MM.1S (cell line): ENCODE results near the gene STRN3.

Experiments used
- DNase-seq: peaks from one replicate; pipeline ENCODE4 v3.0.0-alpha.2; 2015
- H2AFZ ChIP-seq: fragments of 300-600 bp; sonication (generic); 2 replicates; pipeline ENCODE4 v1.6.0; 2016; ENCODE audit warnings: antibody characterized with exemption, low read length
- H3F3A ChIP-seq: fragments of 300-600 bp; sonication (generic); 2 replicates; pipeline ENCODE4 v1.6.1; 2016; ENCODE audit warnings: mild to moderate bottlenecking, antibody characterized with exemption, low read length, moderate library complexity, mixed read lengths; ENCODE audit not compliant: insufficient read depth
- H3K27ac ChIP-seq: fragments of 300-600 bp; sonication (generic); 2 replicates; pipeline ENCODE4 v1.5.1; 2016; ENCODE audit warnings: mild to moderate bottlenecking, low read length
- H3K27me3 ChIP-seq: fragments of 300-600 bp; sonication (generic); replicated peaks from 2 replicates; pipeline ENCODE4 v1.6.0; 2016; ENCODE audit warnings: low read length; ENCODE audit not compliant: insufficient read depth
- H3K36me3 ChIP-seq: fragments of 300-600 bp; sonication (generic); replicated peaks from 2 replicates; pipeline ENCODE4 v1.6.1; 2016; ENCODE audit warnings: mild to moderate bottlenecking, low read length, mixed read lengths; ENCODE audit not compliant: insufficient read depth
- H3K4me1 ChIP-seq: fragments of 300-600 bp; sonication (generic); 2 replicates; pipeline ENCODE4 v1.6.1; 2016; ENCODE audit warnings: low read length, mixed read lengths
- H3K4me2 ChIP-seq: fragments of 300-600 bp; sonication (generic); 2 replicates; pipeline ENCODE4 v1.6.0; 2016; ENCODE audit warnings: low read depth, low read length
- H3K4me3 ChIP-seq: fragments of 300-600 bp; sonication (generic); 2 replicates; pipeline ENCODE4 v1.5.1; 2016; ENCODE audit warnings: low read length, mixed read lengths
- H3K79me2 ChIP-seq: fragments of 300-600 bp; sonication (generic); 2 replicates; pipeline ENCODE4 v1.6.1; 2016; ENCODE audit warnings: mixed run types, low read length, mixed read lengths
- H3K9ac ChIP-seq: fragments of 300-600 bp; sonication (generic); 2 replicates; pipeline ENCODE4 v1.6.1; 2016; ENCODE audit warnings: low read length, mixed read lengths
- H3K9me2 ChIP-seq: fragments of 300-600 bp; sonication (generic); replicated peaks from 2 replicates; pipeline ENCODE4 v1.6.1; 2016; ENCODE audit warnings: mild to moderate bottlenecking, low read length, mixed read lengths; ENCODE audit not compliant: insufficient read depth
- H3K9me3 ChIP-seq: fragments of 300-600 bp; sonication (generic); replicated peaks from 2 replicates; pipeline ENCODE4 v1.6.1; 2016; ENCODE audit warnings: mild to moderate bottlenecking, low read length, mixed read lengths; ENCODE audit not compliant: insufficient read depth
- H4K20me1 ChIP-seq: fragments of 300-600 bp; sonication (generic); 2 replicates; pipeline ENCODE4 v1.6.1; 2016; ENCODE audit warnings: mild to moderate bottlenecking, low read length, moderate library complexity, mixed read lengths; ENCODE audit not compliant: insufficient read depth
- CTCF ChIP-seq: fragments of 300-600 bp; sonication (generic); IDR thresholded peaks from 2 replicates; pipeline ENCODE4 v1.5.1; 2016; ENCODE audit warnings: antibody characterized with exemption, low read length, mixed read lengths
- EZH2 ChIP-seq: fragments of 300-600 bp; sonication (generic); optimal IDR thresholded peaks from 2 replicates; pipeline ENCODE3; 2017; ENCODE audit warnings: low read depth, mild to moderate bottlenecking, antibody characterized with exemption, low read length, mixed read lengths
- EZH2phosphoT487 ChIP-seq: fragments of 300-600 bp; sonication (generic); IDR thresholded peaks from 2 replicates; pipeline ENCODE4 v1.6.1; 2018; ENCODE audit warnings: antibody characterized with exemption, low read length

The STRN3 gene

GRCh38 chr14:31042300-31042699, 16.1 kb upstream of the STRN3 start:
- no peaks in the 10 kb centered on the region for H3K9me3 ChIP-seq
- no peak overlapping the region for H3K27ac ChIP-seq

DNA sequence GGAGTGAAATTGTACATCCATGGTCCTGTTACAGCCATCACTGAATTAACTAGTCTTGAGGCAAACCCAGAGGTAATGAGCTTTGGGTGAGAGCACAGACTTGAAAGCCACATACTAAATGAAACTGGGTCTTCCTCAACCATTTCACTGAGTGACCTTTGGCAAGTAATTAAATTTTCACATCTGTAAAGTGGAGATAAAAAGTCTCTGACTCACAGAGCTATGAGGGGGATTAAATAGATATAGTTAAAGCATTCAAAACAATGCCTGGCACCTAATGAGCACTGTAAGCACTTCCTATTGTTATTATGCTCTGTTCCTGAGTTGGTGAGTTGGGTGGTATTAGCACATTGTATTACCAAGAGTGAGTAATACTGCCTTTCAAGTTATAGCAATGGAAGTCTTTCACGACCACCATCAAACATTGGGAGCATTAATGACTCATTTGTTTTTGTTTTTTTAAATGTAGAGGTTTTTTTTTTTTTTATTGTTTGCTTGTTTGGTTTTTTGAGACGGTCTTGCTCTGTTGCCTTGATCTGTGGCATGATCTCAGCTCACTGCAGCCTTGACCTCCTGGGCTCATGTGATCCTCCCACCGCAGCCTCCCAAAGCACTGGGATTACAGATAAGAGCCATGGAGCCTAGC, 12.5 kb upstream of the STRN3 start:
- Histone ChIP-seq H3K9ac (no peak overlapping the region), H3K27ac (no peak overlapping the region), H3K4me2 (no peak overlapping the region), H3K4me1 (no peaks in the 10 kb centered on the region), H3K4me3 (no peak overlapping the region), H3K9me2 (no peaks in the 10 kb centered on the region), H3F3A (no peaks in the 10 kb centered on the region), H3K27me3 (no peaks in the 10 kb centered on the region), H2AFZ (no peak overlapping the region), H4K20me1 (no peaks in the 10 kb centered on the region), H3K36me3 (no peaks in the 10 kb centered on the region), H3K79me2 (no peaks in the 10 kb centered on the region), H3K9me3 (no peaks in the 10 kb centered on the region)
- no peak for TF ChIP-seq EZH2phosphoT487
- no peak for DNase-seq

More at GRCh38 chr14:31042300-31042699, 16.1 kb upstream of the STRN3 start:
- Histone ChIP-seq H3K4me1 (no peaks in the 10 kb centered on the region), H3K27me3 (no peaks in the 10 kb centered on the region), H2AFZ (no peak overlapping the region), H3K4me2 (no peak overlapping the region), H3K9me2 (no peaks in the 10 kb centered on the region), H3K79me2 (no peaks in the 10 kb centered on the region), H4K20me1 (no peaks in the 10 kb centered on the region), H3K36me3 (no peaks in the 10 kb centered on the region), H3F3A (no peaks in the 10 kb centered on the region), H3K4me3 (no peak overlapping the region), H3K9ac (no peak overlapping the region)
- TF ChIP-seq EZH2phosphoT487, result no peak
- TF ChIP-seq CTCF, result no peak
- TF ChIP-seq EZH2, result no peak
- DNase-seq, result no peak

GRCh38 chr14:31037709-31038221, 11.6 kb upstream of the STRN3 start:
- Histone ChIP-seq H3F3A (no peaks in the 10 kb centered on the region), H3K27me3 (no peaks in the 10 kb centered on the region), H3K4me1 (no peaks in the 10 kb centered on the region), H3K4me2 (no peak overlapping the region), H3K79me2 (no peaks in the 10 kb centered on the region), H2AFZ (no peak overlapping the region), H4K20me1 (no peaks in the 10 kb centered on the region), H3K36me3 (no peaks in the 10 kb centered on the region), H3K9me3 (no peaks in the 10 kb centered on the region), H3K9me2 (no peaks in the 10 kb centered on the region), H3K4me3 (no peak overlapping the region), H3K27ac (no peak overlapping the region), H3K9ac (no peak overlapping the region)
- TF ChIP-seq EZH2, result no peak
- TF ChIP-seq CTCF, result no peak
- DNase-seq, result no peak

DNA sequence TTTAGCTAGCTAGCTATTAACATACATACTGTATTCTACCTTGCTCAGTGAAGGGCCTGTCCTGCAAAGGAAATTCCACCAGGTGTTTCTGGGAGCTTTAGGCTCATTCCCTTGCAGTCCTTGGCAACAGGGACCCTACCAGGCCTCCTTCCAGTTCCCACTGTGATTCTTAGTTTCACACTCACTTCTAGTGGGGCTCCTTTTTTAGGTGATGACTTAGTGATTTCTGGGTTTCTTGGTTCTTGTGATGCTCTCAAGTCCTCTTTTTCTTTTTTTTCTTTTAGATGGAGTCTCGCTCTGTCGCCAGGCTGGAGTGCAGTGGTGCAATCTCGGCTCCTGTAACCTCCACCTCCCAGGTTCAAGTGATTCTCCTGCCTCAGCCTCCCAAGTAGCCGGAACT, 10.4 kb upstream of the STRN3 start:
- Histone ChIP-seq H3K36me3 (no peaks in the 10 kb centered on the region), H3K4me3 (no peak overlapping the region), H3K9me3 (no peaks in the 10 kb centered on the region), H3K9me2 (no peaks in the 10 kb centered on the region), H2AFZ (no peak overlapping the region), H3K79me2 (no peaks in the 10 kb centered on the region), H4K20me1 (no peaks in the 10 kb centered on the region), H3K27ac (no peak overlapping the region), H3K4me2 (no peak overlapping the region), H3F3A (no peaks in the 10 kb centered on the region), H3K27me3 (no peaks in the 10 kb centered on the region), H3K4me1 (0 out of 2 replicates have a peak, but pooled peaks cover 2% of the 10 kb centered on the region), H3K9ac (no peak overlapping the region)
- DNase-seq, result no peak
- TF ChIP-seq EZH2phosphoT487 (no peak), EZH2 (no peak), CTCF (no peak)
